HCT116 (cell line): Measurements from ENCODE around the gene ASS1. TPM values are rescaled to one million over a fixed set of nuclear protein-coding genes. Genes with fewer than 3 reads are reported as not detected.

Experiments
- ATAC-seq: fragments of 200-7000 bp; cut with Tn5 transposase; 2 replicates; pipeline ENCODE4 v1.9.1; 2020; ENCODE audit warnings: mild to moderate bottlenecking, moderate library complexity
- BruUV-seq: library from RNA; stranded (reverse); fragments of 400-500 nt; replicated peaks from 2 replicates; lab custom pipeline; 2021; lab: Mats Ljungman, UMichigan
- CTCF ChIA-PET: fragments of 300-600 bp; sonication (Branson Sonifier 250); formaldehyde crosslinking; loops from one replicate; lab custom pipeline; 2021; ENCODE audit warnings: antibody characterized with exemption; lab: Charles Lee
- POLR2A ChIA-PET: fragments of 300-600, 350-600 bp; sonication (Branson Sonifier 250); formaldehyde crosslinking; loops from one replicate; lab custom pipeline; 2021; ENCODE audit warnings: antibody characterized with exemption; lab: Charles Lee
- RAD21 ChIA-PET, 2 experiments: fragments of 300-600 bp; sonication (Branson Sonifier 250); formaldehyde crosslinking; loops; one replicate each; lab custom pipeline; 2023; ENCODE audit warnings: low total read pairs in 2 of 2; ENCODE audit not compliant: uncharacterized antibody in 2 of 2, unreplicated experiment in 2 of 2, low non-redundant PET in 1 of 2; lab: Charles Lee
- DNase-seq: peaks from one replicate; pipeline ENCODE4 v3.0.0-alpha.2; 2010; ENCODE audit warnings: low read depth, low spot score
- H2AFZ ChIP-seq: fragments of 200-600 bp; shearing (Covaris generic), sonication (generic); 2 replicates; pipeline ENCODE4 v1.6.1; 2017; ENCODE audit warnings: low read depth, mixed run types, mixed read lengths, antibody characterized with exemption, low read length; ENCODE audit not compliant: poor library complexity, severe bottlenecking
- H3K27ac ChIP-seq: 2 replicates; pipeline ENCODE4 v1.5.1; 2012; ENCODE audit warnings: low read depth, low read length
- H3K27me3 ChIP-seq: fragments of 200-600 bp; sonication (generic); 2 replicates; pipeline ENCODE4 v1.6.1; 2016; ENCODE audit warnings: mixed run types, low read length, mixed read lengths; ENCODE audit not compliant: insufficient read depth
- H3K36me3 ChIP-seq, 2 experiments: fragments of 200-500 bp in 1 of 2; fragments of 200-600 bp in 1 of 2; sonication (Bioruptor generic) in 1 of 2; sonication (generic) in 1 of 2; 2 replicates each; pipeline versions ENCODE4 v1.5.1 to v1.6.1; 2014 to 2016; ENCODE audit warnings: low read length in 2 of 2, inconsistent platforms in 1 of 2, mixed read lengths in 1 of 2, mixed run types in 1 of 2; ENCODE audit not compliant: insufficient read depth in 2 of 2, control insufficient read depth in 1 of 2
- H3K4me1 ChIP-seq, 2 experiments: fragments of 200-600 bp in 1 of 2; sonication (generic) in 1 of 2; 2 replicates each; pipeline versions ENCODE4 v1.5.1 to v1.6.1; 2012 to 2017; ENCODE audit warnings: low read length in 2 of 2, inconsistent platforms in 1 of 2, mild to moderate bottlenecking in 1 of 2, mixed read lengths in 1 of 2, mixed run types in 1 of 2, moderate library complexity in 1 of 2; ENCODE audit not compliant: insufficient read depth in 2 of 2, control insufficient read depth in 1 of 2
- H3K4me2 ChIP-seq: fragments of 200-600 bp; sonication (generic); 2 replicates; pipeline ENCODE4 v1.6.1; 2017; ENCODE audit warnings: mixed run types, low read length, mixed read lengths
- H3K4me3 ChIP-seq, 2 experiments: fragments of 200-600 bp in 1 of 2; sonication (generic) in 1 of 2; replicated peaks in 1 of 2; 2 replicates each; pipeline ENCODE4 v1.5.1; 2011 to 2016; ENCODE audit warnings: low read length in 2 of 2, control low read depth in 1 of 2, low read depth in 1 of 2, mild to moderate bottlenecking in 1 of 2, mixed read lengths in 1 of 2, mixed run types in 1 of 2
- H3K79me2 ChIP-seq: fragments of 200-600 bp; sonication (generic); 2 replicates; pipeline ENCODE4 v1.6.1; 2017; ENCODE audit warnings: mild to moderate bottlenecking, mixed run types, low read length, moderate library complexity, mixed read lengths; ENCODE audit not compliant: insufficient read depth
- H3K9ac ChIP-seq: fragments of 200-600 bp; sonication (generic); 2 replicates; pipeline ENCODE4 v1.6.1; 2016; ENCODE audit warnings: low read length, mixed read lengths
- H3K9me2 ChIP-seq: fragments of 200-600 bp; sonication (generic), shearing (Covaris generic); 2 replicates; pipeline ENCODE4 v1.6.1; 2017; ENCODE audit warnings: mixed run types, mild to moderate bottlenecking, moderate library complexity; ENCODE audit not compliant: insufficient read depth
- H3K9me3 ChIP-seq, 2 experiments: fragments of 200-500 bp in 1 of 2; fragments of 200-600 bp in 1 of 2; sonication (Bioruptor generic) in 1 of 2; sonication (generic) in 1 of 2; 2 replicates each; pipeline ENCODE4 v1.6.1; 2014 to 2017; ENCODE audit warnings: low read length in 2 of 2, mixed read lengths in 2 of 2, inconsistent platforms in 1 of 2, low read depth in 1 of 2, mild to moderate bottlenecking in 1 of 2, mixed run types in 1 of 2, moderate library complexity in 1 of 2; ENCODE audit not compliant: control insufficient read depth in 1 of 2, insufficient read depth in 1 of 2
- H4K20me1 ChIP-seq: fragments of 200-600 bp; sonication (generic), shearing (Covaris generic); 2 replicates; pipeline ENCODE4 v1.6.1; 2017; ENCODE audit warnings: mixed run types, mild to moderate bottlenecking, moderate library complexity; ENCODE audit not compliant: insufficient read depth
- ATF3 ChIP-seq: IDR thresholded peaks from 2 replicates; pipeline ENCODE4 v1.6.1; 2012
- EGR1 ChIP-seq: IDR thresholded peaks from 2 replicates; pipeline ENCODE4 v1.6.1; 2012; ENCODE audit warnings: low read depth
- REST ChIP-seq: IDR thresholded peaks from 2 replicates; pipeline ENCODE4 v1.6.1; 2012; ENCODE audit warnings: low read depth
- SIN3A ChIP-seq: IDR thresholded peaks from 2 replicates; pipeline ENCODE4 v1.6.1; 2012; ENCODE audit warnings: low read depth
- SP1 ChIP-seq: IDR thresholded peaks from 2 replicates; pipeline ENCODE4 v1.6.1; 2012; ENCODE audit warnings: low read depth
- SRF ChIP-seq: IDR thresholded peaks from 2 replicates; pipeline ENCODE4 v1.6.1; 2012; ENCODE audit warnings: low read depth
- YY1 ChIP-seq: IDR thresholded peaks from 2 replicates; pipeline ENCODE4 v1.6.1; 2011; ENCODE audit warnings: low read length, low read depth, moderate library complexity, mild to moderate bottlenecking; ENCODE audit not compliant: insufficient replicate concordance; ENCODE audit errors: extremely low read depth
- intact Hi-C: fragments of 100-400 bp; cut with micrococcal nuclease; formaldehyde crosslinking; loops from 2 replicates; pipeline ENCODE4 v1.10.0; 2022
- total RNA-seq: library from RNA; stranded (reverse); gene quantifications from one replicate; pipeline ENCODE4 v1.2.1, GENCODE V29; 2021; ENCODE audit not compliant: unreplicated experiment

ASS1 gene
- total RNA-seq, 1 experiment from 2014 or later: 92.6 TPM

- no peaks in the 10 kb centered on the region for H3K27me3 ChIP-seq
- no peaks in the 10 kb centered on the region for H3K79me2 ChIP-seq
- TF ChIP-seq SIN3A (no peak), YY1 (no peak), SP1 (no peak)
- no peak overlapping the region for H3K4me2 ChIP-seq
- H3K27ac ChIP-seq: no peak overlapping the region
- H2AFZ ChIP-seq: no peak overlapping the region
- no peaks in the 10 kb centered on the region for H3K9me3 ChIP-seq
- DNase-seq: no peak
- RAD21 ChIA-PET: no interaction called here
- ATAC-seq: no peak
- POLR2A ChIA-PET: no interaction called here
- H4K20me1 ChIP-seq: no peaks in the 10 kb centered on the region
- no TSS peak for BruUV-seq
- H3K4me3 ChIP-seq: no peak overlapping the region
- no peaks in the 10 kb centered on the region for H3K4me1 ChIP-seq
- H3K9ac ChIP-seq: no peak overlapping the region
- H3K9me2 ChIP-seq: no peaks in the 10 kb centered on the region
- H3K36me3 ChIP-seq: no peaks in the 10 kb centered on the region; a peak in 1 of 4 replicates
- intact Hi-C loops: no loop called here
- CTCF ChIA-PET: no interaction called here
These were observed 42.7 kb downstream of the ASS1 start for GRCh38 chr9:130487500-130487899.

- H3K9ac ChIP-seq: no peak overlapping the region
- no peak overlapping the region for H2AFZ ChIP-seq
- TF ChIP-seq REST: no peak
- no peak for TF ChIP-seq SRF
- no peak for TF ChIP-seq YY1
- no peak for TF ChIP-seq SP1
- no peak for TF ChIP-seq EGR1
- TF ChIP-seq SIN3A: no peak
- no peak for TF ChIP-seq ATF3
- no peak overlapping the region for H3K4me3 ChIP-seq
- no TSS peak for BruUV-seq
- H3K4me1 ChIP-seq: no peaks in the 10 kb centered on the region
- DNase-seq (no peak), ATAC-seq (no peak)
- H3K36me3 ChIP-seq: no peaks in the 10 kb centered on the region; a peak in 1 of 4 replicates
- POLR2A ChIA-PET: no interaction called here
- no peaks in the 10 kb centered on the region for H3K79me2 ChIP-seq
- no peaks in the 10 kb centered on the region for H3K9me3 ChIP-seq
- no peaks in the 10 kb centered on the region for H4K20me1 ChIP-seq
- H3K27ac ChIP-seq: no peak overlapping the region
- H3K9me2 ChIP-seq: no peaks in the 10 kb centered on the region
- intact Hi-C loops: no loop called here
- RAD21 ChIA-PET: no interaction called here
- CTCF ChIA-PET: no interaction called here
- no peaks in the 10 kb centered on the region for H3K27me3 ChIP-seq
- H3K4me2 ChIP-seq: no peak overlapping the region
These were observed 44.0 kb downstream of the ASS1 start for GRCh38 chr9:130488621-130489330.
